ENCODE measurements around the gene PRPF6. TPM values are rescaled to one million over a fixed set of nuclear protein-coding genes. Genes with fewer than 3 reads are reported as not detected.

The PRPF6 gene
- total and polyA plus RNA-seq, 2 donors (not counting 3 experiments of a cell fraction or from before 2014, with no cell fraction given) = 35.3 to 67.4 TPM

DNA sequence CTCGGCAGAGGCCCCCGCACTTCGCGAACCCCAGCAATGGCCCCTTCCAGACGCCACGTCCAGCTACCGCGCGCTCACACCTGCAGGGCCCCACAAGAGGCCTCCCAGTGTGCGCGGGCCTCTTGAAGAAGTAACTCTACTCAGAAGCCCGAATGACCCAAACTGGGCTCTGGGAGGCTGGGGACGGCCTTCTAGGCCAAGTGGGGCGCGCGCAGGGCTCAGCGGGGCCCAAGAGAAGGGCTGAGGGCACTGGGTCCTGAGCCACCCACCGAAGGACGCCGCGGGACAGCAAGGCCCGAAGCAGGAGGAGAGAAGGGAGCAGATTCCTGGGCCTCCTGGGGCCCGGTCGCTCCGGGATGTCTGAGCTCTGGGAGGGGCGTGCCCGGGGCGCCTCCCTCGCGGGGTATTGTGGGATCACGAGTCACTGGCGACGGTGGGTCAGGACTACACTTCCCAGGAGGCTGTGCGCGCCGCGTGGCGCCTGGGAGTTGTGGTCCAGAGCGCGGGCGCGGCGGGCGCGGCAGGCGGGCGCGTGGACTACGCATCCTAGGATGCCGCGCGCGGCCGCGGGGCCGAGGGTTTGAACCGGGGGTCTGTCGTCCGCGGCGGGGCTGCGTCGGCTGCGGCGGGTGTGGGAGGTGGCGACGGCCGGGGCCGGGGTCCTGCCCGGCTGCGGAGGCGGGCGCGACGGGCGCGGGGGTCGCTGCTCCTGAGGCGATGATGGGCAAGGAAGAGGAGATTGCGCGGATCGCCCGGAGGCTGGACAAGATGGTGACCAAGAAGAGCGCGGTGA lies 81.9 kb downstream of the PRPF6 start, which contains the start of gene TCEA2:
Gene TCEA2 (plus strand): TSS at position 603 of the 793 bp plus-strand sequence. CDS start 115 bp downstream, at position 718.
- Histone ChIP-seq H3K27ac (ENCODE audit: insufficient read depth, low read depth, low read length) (peak within 1 kb of the TSS; percentile 63), H3K9me3 (replicated peaks; ENCODE audit: control insufficient read depth, insufficient read depth, low read length) (no peaks in the 10 kb centered on the region), H3K4me2 (ENCODE audit: insufficient read depth, low read length) (peak within 1 kb of the TSS; percentile 76), H3K4me3 (replicated peaks in 1 of 3; ENCODE audit: insufficient read depth in 1 of 3, low read depth in 1 of 3, low read length in 3 of 3) (peak within 1 kb of the TSS; percentile 72 to 91 (median 84)), H3K9ac (replicated peaks; ENCODE audit: extremely low read depth, insufficient read depth, low read length) (peak within 1 kb of the TSS; percentile 86), H3K36me3 (ENCODE audit: control insufficient read depth in 2 of 2, extremely low read depth in 1 of 2, insufficient read depth in 2 of 2, low read length in 2 of 2) (no peaks in the 10 kb centered on the region), H3K4me1 (ENCODE audit: control insufficient read depth, extremely low read depth, insufficient read depth, low read length) (peaks cover 18% of the 10 kb centered on the region), H2AFZ (ENCODE audit: low read depth, low read length) (peak within 1 kb of the TSS; percentile 76), H3K79me2 (ENCODE audit: control insufficient read depth, insufficient read depth, low read length) (peaks cover 6% of the 10 kb centered on the region), H3K9me1 (replicated peaks; ENCODE audit: control insufficient read depth, extremely low read depth, insufficient read depth, low read length) (no peaks in the 10 kb centered on the region), H3K27me3 (ENCODE audit: control insufficient read depth in 2 of 2, insufficient read depth in 2 of 2, low read length in 2 of 2) (no peaks in the 10 kb centered on the region), H4K20me1 (replicated peaks; ENCODE audit: control insufficient read depth, extremely low read depth, insufficient read depth, low read length) (no peaks in the 10 kb centered on the region)
- intact Hi-C loops (cut with micrococcal nuclease) (loop anchor here (1.0 to 10.0 kb wide), 2 partner anchors 62 to 81 kb away; partner anchors contain the start of gene PRPF6), dilution Hi-C loops (cut with MboI; ENCODE audit: extremely low pct_ligation_motif_present, low sequenced_read_pairs) (no loop called here)
- ChIA-PET CTCF (interaction anchor here (1.0 to 15.2 kb wide), 7 partner anchors 9 to 89 kb away, joined by 3 to 412 read pairs (median 6); partner anchors contain the start of genes C20orf204, PRPF6 and SAMD10), POLR2A (interaction anchor here (0.8 to 1.4 kb wide), 5 partner anchors 9 to 198 kb away, joined by 3 to 11 read pairs (median 3); partner anchors contain the start of gene TPD52L2)
- TF ChIP-seq POLR2A (IDR thresholded peaks at IDR 0.05; ENCODE audit: low read depth, low read length) = peak; percentile 87
- TF ChIP-seq POLR2AphosphoS5 (IDR thresholded peaks at IDR 0.05; ENCODE audit: insufficient read depth, low read depth, low read length) = peak; percentile 90
- TF ChIP-seq, protein P1, sequence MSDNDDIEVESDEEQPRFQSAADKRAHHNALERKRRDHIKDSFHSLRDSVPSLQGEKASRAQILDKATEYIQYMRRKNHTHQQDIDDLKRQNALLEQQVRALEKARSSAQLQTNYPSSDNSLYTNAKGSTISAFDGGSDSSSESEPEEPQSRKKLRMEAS (IDR thresholded peaks at IDR 0.05; ENCODE audit: insufficient read depth, insufficient read length) = peak; percentile 64
- no peak for TF ChIP-seq GATA2 (IDR thresholded peaks at IDR 0.05; ENCODE audit: insufficient read depth, insufficient read length, low read depth, low read length)
- no peak for TF ChIP-seq FOS (IDR thresholded peaks at IDR 0.05; ENCODE audit: borderline replicate concordance, insufficient read depth, low read length)
- TSS peak; percentile 96 for BruUV-seq (replicated peaks)
- FAIRE-seq (peak; percentile 93), DNase-seq (ENCODE audit: low read depth, low spot score) (peak; percentile 93)
